ENCODE results near the gene LIMS4.
"Not testable (repeated sequence)": the region's sequence is repeated elsewhere in the genome, so short reads cannot be mapped to it uniquely, and the experiment has no call there.

GRCh38 chr2:110462458-110462857, 10.2 kb downstream of the LIMS4 start:
- TF ChIP-seq POLR2A, POLR2AphosphoS5, EP300 (IDR thresholded peaks at IDR 0.05): not testable (repeated sequence)
- TF ChIP-seq, protein P1, sequence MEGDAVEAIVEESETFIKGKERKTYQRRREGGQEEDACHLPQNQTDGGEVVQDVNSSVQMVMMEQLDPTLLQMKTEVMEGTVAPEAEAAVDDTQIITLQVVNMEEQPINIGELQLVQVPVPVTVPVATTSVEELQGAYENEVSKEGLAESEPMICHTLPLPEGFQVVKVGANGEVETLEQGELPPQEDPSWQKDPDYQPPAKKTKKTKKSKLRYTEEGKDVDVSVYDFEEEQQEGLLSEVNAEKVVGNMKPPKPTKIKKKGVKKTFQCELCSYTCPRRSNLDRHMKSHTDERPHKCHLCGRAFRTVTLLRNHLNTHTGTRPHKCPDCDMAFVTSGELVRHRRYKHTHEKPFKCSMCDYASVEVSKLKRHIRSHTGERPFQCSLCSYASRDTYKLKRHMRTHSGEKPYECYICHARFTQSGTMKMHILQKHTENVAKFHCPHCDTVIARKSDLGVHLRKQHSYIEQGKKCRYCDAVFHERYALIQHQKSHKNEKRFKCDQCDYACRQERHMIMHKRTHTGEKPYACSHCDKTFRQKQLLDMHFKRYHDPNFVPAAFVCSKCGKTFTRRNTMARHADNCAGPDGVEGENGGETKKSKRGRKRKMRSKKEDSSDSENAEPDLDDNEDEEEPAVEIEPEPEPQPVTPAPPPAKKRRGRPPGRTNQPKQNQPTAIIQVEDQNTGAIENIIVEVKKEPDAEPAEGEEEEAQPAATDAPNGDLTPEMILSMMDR (IDR thresholded peaks at IDR 0.05), result not testable (repeated sequence)

All from upper lobe of left lung (tissue), 4 donors.